ENCODE data around the gene MTHFSD.

Gene MTHFSD

DNA sequence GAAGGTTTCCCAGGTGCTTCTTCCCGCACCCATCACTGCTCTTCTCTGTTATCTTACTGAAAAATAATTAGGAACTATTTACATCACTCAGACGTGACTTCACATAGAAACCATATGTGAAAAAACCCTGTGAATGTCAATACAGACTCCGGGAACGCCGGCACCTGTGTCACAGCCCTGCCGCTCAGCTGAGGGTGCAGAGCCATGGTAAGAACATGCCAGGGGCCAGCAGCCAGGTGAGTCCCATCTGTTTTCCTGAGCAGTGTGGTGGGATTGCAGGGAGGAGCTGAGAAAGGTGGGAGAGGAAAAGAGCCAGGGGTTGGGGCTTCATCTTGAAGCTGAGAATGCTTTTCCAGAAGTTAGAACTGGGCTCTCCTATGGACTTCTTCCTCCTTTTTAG lies 31.0 kb downstream of the MTHFSD start:
- TF ChIP-seq, protein P1, sequence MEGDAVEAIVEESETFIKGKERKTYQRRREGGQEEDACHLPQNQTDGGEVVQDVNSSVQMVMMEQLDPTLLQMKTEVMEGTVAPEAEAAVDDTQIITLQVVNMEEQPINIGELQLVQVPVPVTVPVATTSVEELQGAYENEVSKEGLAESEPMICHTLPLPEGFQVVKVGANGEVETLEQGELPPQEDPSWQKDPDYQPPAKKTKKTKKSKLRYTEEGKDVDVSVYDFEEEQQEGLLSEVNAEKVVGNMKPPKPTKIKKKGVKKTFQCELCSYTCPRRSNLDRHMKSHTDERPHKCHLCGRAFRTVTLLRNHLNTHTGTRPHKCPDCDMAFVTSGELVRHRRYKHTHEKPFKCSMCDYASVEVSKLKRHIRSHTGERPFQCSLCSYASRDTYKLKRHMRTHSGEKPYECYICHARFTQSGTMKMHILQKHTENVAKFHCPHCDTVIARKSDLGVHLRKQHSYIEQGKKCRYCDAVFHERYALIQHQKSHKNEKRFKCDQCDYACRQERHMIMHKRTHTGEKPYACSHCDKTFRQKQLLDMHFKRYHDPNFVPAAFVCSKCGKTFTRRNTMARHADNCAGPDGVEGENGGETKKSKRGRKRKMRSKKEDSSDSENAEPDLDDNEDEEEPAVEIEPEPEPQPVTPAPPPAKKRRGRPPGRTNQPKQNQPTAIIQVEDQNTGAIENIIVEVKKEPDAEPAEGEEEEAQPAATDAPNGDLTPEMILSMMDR (IDR thresholded peaks at IDR 0.05; ENCODE audit: extremely low read depth, insufficient read depth, missing control alignments) = no peak
- no peak for DNase-seq (ENCODE audit: low spot score)
- in situ Hi-C loops (cut with MboI; ENCODE audit: low pct_unique_long_range_greater_than_20kb, low sequenced_read_pairs, unreplicated experiment) = loop anchor here (25.0 kb wide), 2 partner anchors 462 to 712 kb away; no protein-coding TSS in a partner anchor

DNA sequence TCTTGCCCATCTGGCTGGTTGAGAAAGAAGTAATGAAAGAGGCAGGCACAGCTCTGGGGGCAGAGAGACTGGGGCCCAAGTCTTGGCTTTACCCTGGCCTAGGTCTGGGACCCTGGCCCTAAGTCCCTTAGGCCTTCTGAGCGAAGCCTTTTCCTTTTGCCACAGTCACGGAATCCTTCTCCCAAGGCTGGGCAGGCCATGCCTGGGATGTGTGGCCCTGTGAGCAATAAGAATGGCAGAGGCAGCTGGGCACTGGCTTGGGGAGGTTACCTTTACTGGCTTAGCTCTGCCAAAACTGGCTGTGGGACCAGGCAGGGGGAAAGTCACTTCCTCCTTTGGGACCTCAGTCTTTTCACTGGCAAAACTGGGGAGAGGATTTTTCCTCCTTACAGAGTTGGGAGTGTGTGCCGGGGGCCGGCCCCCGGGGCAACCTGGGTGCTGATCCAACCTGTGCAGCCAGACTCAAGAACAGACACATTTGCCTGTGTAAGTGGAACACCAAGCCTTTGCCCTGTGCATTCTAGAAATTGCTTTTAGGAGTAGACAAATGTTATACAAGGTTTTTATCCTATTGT lies 31.8 kb downstream of the MTHFSD start:
- TF ChIP-seq, protein P1 (IDR thresholded peaks at IDR 0.05; ENCODE audit: extremely low read depth, insufficient read depth, missing control alignments) = no peak
- in situ Hi-C loops (cut with MboI; ENCODE audit: low pct_unique_long_range_greater_than_20kb, low sequenced_read_pairs, unreplicated experiment) = loop anchor here (25.0 kb wide), 2 partner anchors 461 to 711 kb away; no protein-coding TSS in a partner anchor
- DNase-seq (ENCODE audit: low spot score) = no peak

DNA sequence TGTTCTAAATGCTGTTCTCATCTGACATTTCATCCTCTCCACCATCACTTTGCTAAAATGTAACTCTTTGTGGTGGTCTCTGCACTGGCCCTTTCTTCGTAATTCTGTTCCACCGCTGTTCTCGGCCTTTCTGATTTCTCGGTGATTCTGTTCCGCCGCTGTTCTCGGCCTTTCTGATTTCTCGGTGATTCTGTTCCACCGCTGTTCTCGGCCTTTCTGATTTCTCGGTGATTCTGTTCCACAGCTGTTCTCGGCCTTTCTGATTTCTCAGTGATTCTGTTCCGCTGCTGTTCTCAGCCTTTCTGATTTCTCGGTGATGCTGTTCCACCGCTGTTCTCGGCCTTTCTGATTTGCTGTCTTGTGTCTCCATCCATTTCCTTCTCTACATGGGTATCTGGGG lies 32.4 kb downstream of the MTHFSD start:
- TF ChIP-seq, protein P1 (IDR thresholded peaks at IDR 0.05; ENCODE audit: extremely low read depth, insufficient read depth, missing control alignments) = no peak
- DNase-seq (ENCODE audit: low spot score) = no peak
- in situ Hi-C loops (cut with MboI; ENCODE audit: low pct_unique_long_range_greater_than_20kb, low sequenced_read_pairs, unreplicated experiment) = loop anchor here (25.0 kb wide), 2 partner anchors 460 to 710 kb away; no protein-coding TSS in a partner anchor

DNA sequence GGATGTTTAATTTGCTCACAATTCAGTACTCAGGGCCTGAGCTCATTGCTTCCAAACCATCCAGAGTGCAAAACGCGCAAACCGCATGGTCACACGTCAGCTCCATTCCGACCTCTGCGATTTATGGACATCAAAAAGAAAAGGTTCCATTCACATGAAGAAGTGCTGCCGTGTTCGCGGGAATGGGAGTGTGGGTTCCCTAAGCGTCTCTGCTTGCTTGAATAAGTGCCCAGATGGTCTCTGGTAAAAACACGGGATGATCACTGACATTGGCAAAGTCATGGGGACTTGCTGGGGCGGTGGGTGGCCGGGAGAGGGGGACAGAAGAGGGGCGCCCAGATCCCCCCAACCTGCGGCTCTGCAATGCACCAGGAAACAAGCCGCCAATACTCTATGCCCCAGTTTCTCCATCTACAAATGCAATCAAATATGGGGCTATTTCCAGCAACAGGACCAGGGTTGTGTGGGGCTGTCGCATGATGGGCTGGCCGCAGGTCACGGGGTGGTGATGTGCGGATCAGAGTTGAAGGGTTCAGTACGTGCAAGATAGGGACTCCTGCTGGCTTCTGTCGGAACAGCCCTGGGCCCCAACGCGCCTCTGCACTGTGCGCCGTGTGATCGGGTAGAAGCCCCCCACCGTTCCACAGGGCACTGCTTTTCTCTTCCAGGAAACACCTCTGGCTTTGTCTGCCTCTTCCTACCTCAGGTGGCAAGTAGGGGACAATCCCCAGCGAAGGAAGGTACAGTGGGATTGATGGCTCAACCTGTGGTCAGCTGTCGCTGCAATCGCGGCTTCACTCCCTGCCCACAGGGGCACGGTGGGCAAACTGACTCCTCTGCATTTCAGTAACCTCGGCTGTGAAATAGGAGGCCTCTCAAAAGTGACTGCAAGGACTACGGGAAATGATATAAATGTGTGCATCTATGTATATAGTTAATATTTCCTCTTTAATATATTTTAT lies 33.5 kb downstream of the MTHFSD start:
- TF ChIP-seq, protein P1 (IDR thresholded peaks at IDR 0.05; ENCODE audit: extremely low read depth, insufficient read depth, missing control alignments) = no peak
- DNase-seq (ENCODE audit: low spot score) = no peak
- in situ Hi-C loops (cut with MboI; ENCODE audit: low pct_unique_long_range_greater_than_20kb, low sequenced_read_pairs, unreplicated experiment) = loop anchor here (25.0 kb wide), 2 partner anchors 459 to 709 kb away; no protein-coding TSS in a partner anchor

DNA sequence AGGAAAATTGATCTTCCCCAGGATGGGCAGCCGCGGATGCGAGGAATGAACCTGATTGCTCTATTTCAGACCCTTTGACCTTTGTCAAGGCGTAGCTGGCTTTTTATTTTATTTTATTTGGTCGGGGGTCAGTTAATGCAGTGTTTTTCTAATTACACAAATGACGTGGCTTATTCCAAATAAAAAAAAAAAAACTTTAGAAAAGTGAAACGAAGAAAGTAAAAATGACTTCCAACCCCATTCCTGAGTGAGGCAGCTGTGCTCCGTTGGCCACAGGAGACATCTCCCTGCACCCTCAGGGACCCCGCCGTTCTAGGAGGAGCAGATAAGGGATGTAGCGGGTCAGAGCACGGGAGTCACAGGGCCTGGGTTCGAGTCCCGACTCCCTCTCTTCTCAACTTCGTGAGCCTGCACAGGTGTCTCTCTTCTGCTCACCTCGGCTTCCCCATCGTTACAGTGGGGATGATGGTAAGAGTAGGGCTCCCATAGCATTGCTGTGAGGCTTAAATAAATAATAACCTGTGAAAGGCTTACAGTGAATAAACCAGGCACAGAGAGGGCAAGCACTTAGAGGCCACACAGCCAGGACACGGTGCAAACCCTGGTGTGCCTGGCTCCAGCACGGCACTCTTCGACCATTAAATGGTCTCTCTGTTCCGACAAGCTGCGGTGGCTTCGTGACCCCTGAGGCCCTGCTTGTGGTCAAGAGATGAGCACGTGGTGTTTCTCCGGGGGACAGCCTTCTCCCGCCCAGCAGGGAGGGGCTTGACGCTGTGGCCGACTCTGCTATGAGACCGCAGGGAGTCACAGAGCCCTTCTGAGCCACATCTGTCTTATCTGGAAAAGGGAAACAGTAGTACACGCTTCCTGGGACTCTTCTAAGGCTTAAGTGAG lies 34.5 kb downstream of the MTHFSD start:
- TF ChIP-seq, protein P1 (IDR thresholded peaks at IDR 0.05; ENCODE audit: extremely low read depth, insufficient read depth, missing control alignments) = no peak
- in situ Hi-C loops (cut with MboI; ENCODE audit: low pct_unique_long_range_greater_than_20kb, low sequenced_read_pairs, unreplicated experiment) = loop anchor here (25.0 kb wide), 2 partner anchors 458 to 708 kb away; no protein-coding TSS in a partner anchor
- DNase-seq (ENCODE audit: low spot score) = no peak

All from GM13977 (cell line).